Stimulated activated CD8-positive, alpha-beta memory T cell treated with anti-CD3 and anti-CD28 coated beads, Interleukin-12 subunit alpha, Interleukin-12 subunit beta, amount 100 ng/mL, for 4 hours (primary cell): Measurements from ENCODE around the gene OR4E1.
"Not testable (repeated sequence)": the region's sequence is repeated elsewhere in the genome, so short reads cannot be mapped to it uniquely, and the experiment has no call there.

Experiments used
- DNase-seq: peaks from one replicate; pipeline ENCODE4 v3.0.0-alpha.2; 2020; ENCODE audit warnings: low read depth

Gene OR4E1

DNA sequence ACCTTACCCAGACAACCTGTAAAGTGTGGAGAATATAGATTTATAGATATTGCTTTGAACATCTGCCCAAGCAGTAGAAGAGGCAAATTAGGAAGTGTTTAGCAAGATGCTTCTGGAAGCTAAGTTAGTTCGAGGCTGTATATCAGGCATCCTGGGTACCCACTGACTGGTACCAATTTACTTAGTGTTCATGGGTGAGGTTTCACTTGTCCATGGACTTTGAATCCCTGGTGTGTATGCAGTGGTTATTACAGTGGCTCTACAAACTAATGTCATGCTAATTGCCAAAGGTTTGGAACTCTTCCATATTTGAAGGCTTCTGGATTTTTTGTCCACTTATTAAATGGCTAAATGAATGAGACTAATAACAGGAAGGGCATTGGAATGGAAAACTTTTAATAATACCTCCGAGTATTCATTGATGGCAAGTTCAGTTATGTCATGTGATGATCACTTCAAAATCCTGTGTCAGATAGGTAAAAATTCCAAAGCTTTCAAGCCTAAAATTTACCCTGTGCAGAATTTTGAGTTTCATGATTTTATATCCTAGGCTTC lies 20.2 kb downstream of the OR4E1 start, which contains the start of gene OR4E2:
Gene OR4E2, plus strand, starts transcription at position 505 of the 555 bp plus-strand sequence. CDS start 11,248 bp downstream, outside the sequence.
- no peak for DNase-seq

DNA sequence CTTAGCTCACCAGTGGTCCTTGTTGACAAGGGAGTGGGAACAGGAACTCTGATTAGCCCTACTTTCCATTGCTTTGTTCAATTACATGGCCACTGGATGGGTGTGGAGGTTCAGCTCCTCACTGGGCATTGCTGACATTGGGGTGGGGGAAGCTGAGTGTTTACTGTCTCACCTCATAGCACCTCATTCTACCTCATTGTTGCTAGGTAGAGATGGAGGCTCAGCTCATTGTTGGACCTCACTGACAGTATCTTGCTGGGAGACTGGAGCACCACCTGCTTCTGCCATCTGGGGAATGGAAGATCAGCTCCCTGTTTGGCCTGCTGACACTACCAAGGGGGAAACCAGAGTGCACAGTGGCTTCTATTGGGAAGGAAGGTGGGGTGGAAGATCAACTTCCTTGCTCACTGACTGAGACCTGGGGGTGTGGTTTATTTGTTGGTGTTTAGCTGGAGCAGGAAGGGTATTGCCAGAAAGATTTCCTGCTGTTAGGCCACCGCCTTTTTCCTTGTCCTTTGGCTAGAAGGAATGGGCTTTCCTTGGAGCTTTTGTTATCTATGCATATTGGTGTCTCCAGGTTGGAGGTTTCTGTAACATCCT lies 21.3 kb downstream of the OR4E1 start:
- no peak for DNase-seq

DNA sequence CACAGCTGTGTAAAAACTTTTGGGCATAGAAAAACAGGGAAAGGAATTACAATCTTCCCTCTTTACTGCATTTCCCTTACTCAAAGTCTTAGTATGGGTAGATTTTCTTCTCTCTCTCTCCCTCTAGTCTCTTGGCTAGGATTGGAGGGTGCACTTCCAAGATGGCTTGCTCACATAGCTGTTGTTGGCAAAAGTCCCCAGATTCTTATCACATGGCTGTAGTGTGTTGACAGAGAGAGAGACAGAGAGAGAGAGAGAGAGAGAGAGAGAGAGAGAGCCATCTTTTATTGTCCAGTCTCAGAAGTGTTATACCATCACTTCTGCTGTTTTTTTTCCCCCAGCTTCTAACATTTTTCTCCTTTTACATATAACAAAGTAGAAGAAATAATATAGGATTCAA lies 26.2 kb downstream of the OR4E1 start:
- DNase-seq, result no peak

DNA sequence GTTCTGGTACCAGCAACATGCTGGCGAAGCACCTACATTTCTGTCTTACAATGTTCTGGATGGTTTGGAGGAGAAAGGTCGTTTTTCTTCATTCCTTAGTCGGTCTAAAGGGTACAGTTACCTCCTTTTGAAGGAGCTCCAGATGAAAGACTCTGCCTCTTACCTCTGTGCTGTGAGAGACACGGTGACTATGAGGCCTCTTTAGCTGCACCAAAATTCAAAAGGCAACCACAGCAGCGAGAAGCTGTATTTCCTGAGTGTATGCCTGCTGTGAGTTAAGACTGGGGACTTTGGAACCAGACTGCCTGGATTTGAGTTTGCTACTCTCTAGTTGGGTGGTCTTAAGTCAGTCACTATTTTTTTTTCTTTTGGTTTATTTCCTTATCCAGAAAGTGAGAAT lies 30.2 kb downstream of the OR4E1 start:
- no peak for DNase-seq

DNA sequence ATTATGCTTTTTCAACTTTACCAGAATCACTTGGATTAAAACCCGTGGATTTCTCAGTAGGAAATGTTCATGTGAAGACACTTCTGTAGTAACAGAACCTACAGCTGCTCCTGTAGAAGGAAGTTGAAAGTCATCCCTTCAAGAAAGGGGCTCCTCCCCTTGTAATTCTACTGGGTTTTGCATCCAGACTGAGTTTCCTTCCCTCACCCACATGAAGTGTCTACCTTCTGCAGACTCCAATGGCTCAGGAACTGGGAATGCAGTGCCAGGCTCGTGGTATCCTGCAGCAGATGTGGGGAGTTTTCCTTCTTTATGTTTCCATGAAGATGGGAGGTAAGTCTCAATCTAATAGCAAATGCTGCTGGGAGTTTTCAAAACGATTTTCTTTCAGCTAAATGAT lies 30.9 kb downstream of the OR4E1 start:
- no peak for DNase-seq

DNA sequence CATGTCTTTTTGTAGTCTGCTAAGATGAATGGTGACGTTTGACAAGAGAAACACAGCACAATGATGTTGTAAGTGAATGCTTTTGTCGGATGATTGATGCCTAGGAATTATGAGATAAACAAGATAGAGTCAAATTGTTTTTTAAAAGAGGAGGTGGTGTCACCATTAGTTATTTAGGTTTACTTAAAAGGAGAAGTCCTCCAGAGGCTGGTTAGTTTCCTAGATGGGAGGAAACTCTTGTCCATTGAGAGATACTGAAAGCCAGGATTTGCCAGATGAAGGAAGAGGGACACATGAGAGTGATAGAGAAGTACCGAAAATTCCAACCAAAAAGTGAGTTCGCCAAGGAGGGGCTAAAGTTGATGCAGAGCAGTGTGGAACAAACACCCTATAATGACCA lies 38.8 kb downstream of the OR4E1 start, which contains the start of gene OR10G2:
Gene OR10G2, minus strand, starts transcription at position 101 of the 400 bp plus-strand sequence. Its CDS starts 98 bp downstream, at position 3.
- DNase-seq, result no peak

DNA sequence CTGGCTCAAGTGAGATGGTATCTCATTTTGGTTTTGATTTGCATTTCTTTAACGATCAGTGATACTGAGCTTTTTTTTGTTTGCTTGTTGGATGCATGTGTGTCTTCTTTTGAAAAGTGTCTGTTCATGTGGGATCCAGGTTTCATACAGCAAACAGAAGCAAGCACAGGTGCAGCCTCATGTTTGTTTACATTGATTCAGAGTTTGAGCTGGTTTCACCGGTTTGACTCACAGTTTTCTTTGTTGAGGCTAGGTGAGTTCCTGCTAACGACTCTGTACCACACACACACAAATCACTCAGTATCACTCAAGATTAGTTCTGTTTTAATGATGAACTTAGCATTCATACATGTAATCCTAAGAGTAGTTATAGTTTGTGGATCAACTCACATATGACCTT lies 42.5 kb downstream of the OR4E1 start:
- no peak for DNase-seq

DNA sequence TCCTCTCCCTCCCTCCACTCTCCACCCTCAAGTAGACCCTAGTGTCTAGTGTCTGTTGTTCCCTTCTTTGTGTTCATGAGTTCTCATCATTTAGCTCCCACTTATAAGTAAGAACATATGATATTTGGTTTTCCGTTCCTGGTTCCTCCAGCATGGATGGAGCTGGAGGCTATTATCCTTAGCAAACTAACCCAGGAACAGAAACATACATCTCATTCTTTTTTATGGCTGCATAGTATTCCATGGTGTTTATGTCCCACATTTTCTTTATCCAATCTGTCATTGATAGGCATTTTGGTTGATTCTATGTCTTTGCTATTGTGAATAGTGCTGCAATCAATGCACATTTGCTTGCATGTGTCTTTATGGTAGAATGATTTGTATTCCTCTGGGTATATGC lies 43.1 kb downstream of the OR4E1 start:
- DNase-seq, result not testable (repeated sequence)

DNA sequence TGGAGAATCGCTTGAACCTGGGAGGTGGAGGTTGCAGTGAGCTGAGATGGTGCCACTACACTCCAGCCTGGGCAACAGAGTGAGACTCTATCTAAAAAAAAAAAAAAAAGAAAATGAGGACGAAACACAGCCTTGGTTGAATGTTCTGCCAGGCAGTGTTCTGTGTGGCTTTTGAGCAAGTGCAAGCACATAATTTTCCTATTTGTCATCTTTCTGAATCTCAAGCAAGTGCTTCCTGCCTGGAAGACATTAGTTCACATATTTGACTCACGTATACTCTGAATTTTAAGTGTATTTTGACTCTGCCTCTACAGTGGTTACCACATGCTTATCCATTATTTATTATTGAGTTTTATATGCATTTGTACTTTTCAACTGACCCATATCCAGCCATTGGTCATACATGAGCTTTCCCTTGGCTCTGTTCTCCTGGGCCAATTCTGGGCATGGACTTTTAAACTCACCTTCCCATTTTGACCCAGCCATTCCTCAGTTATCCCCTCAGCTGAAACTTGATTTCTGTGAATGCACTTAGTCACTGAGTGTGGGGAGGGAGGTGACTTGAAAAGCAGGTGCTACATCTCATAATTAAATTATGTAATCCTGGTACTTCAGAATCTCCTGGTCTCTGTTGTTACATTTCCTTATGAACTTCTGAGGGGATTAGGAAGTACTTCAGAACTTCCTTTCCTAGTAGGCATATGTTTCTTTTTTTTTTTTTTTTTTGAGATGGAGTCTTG lies 47.0 kb downstream of the OR4E1 start:
- no peak for DNase-seq
